ENCODE measurements around the gene NFATC1.

NFATC1 gene

DNA sequence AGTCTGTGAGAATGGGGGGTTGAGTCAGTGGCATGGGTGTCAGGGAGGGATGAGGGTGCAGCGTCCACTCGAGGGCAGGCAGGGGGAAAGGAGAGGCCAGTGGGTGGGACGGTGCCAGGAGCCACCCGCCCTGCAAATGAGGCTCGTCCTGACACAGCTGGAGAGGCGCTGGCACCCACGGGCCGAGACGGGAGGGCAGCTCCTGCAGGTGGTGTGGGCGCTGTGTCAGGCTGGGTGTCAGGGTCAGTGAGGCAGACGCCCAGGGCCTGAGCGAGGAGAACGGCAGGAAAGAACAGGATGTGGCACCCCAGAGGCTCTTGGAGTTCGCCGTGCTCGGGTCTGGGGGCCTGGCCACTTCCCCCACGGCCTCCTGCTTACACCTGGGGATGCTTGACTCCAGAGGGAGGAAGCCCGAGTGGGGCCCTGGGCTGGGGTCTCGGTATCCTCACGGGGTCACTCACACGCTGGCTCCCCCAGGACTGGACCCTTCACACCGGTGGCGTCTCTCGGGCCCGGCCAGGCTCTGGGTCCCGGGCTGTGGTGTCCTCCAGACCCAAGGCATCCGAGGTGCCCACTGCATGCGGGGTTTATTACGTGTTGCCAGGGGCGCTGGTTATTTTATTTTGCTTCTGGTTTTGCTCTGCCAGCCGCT is 153.4 kb downstream of the NFATC1 start:
- in situ Hi-C loops (cut with MboI; ENCODE audit: low pct_unique_long_range_greater_than_20kb, low sequenced_read_pairs), result no loop called here
- DNase-seq, result no peak

DNA sequence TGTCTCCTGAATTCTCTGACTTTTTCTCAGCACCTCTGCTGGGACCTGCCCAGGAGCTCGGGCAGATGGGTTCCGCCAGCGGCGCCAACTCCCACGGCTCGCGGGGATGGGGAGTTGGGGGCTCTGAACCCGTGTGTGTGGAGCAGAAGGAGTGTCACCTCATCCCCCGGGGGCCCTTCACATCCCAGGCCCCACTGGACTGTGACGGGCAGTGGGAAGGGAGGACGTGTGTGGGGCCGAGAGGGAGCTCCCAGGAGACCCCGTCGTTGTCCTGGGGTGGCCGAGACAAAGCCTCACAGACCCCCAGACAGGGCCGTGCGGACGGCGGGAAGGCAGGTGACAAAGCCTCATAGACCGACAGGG is 153.9 kb downstream of the NFATC1 start:
- in situ Hi-C loops (cut with MboI; ENCODE audit: low pct_unique_long_range_greater_than_20kb, low sequenced_read_pairs), result no loop called here
- no peak for DNase-seq

- in situ Hi-C loops (cut with MboI; ENCODE audit: low pct_unique_long_range_greater_than_20kb, low sequenced_read_pairs), result no loop called here
- DNase-seq, result no peak
Observed at GRCh38 chr18:79552140-79552631, 156.5 kb downstream of the NFATC1 start.

- in situ Hi-C loops (cut with MboI; ENCODE audit: low pct_unique_long_range_greater_than_20kb, low sequenced_read_pairs), result no loop called here
- no peak for DNase-seq
Observed at GRCh38 chr18:79552696-79553095, 157.0 kb downstream of the NFATC1 start.

DNA sequence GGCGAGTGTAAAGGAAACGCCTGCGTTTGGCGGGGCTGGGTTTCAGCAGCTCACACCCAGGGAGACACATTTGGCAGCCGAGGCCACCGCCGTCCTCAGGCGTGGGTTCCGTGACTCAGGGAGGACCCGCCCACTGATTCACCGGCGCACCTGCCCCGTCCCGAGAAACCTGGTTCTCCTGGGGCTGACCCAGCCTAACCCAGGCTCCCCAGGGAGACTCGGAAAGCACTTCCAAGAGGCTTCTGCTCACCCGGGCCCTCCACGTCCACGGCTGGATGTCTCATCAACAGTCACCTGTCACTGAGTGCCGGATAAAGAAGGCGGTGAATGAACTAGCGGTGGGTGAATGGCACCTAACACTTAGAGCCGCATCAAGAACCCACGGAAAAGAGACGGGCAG is 157.4 kb downstream of the NFATC1 start:
- DNase-seq, result no peak
- in situ Hi-C loops (cut with MboI; ENCODE audit: low pct_unique_long_range_greater_than_20kb, low sequenced_read_pairs), result no loop called here

DNA sequence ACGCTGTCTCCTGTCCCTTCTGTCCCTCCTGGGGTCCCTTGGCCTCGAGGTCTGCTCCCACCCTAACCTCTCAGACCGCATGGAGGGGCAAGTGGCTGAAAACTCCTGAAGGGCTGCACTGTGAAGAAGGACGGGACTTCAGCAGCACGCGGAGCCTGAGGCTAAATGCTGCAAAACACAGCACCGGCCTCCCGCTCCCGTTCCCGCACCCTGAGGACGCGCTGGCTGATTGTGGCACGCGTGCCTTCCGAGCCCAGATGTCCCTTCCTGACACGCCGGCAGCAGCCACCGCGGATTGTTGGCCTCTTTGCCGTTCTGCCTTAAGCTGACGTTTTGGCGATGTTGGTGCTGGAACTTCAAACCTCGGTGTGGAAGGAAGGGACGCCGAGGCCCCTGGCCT is 158.0 kb downstream of the NFATC1 start:
- in situ Hi-C loops (cut with MboI; ENCODE audit: low pct_unique_long_range_greater_than_20kb, low sequenced_read_pairs), result no loop called here
- no peak for DNase-seq

DNA sequence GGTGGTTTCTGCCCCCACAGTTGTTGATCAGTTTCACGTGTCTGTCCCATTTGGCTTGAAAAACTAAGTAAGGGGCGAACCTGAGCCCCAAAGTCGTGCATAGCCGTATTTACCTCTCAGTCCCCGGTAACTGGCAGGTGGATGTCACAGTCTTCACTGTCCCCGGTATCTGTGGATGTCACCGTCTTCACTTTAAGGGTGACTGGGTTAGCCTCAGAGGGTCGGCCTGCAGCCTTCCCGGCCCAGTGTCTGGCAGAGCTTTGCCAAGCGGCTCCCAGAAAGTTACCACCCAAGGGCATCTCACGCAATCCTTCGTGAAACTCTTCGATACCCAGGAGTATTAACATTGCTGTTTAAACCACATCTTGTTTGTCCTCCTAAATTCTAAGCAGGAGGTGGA is 158.6 kb downstream of the NFATC1 start:
- DNase-seq, result no peak
- in situ Hi-C loops (cut with MboI; ENCODE audit: low pct_unique_long_range_greater_than_20kb, low sequenced_read_pairs), result no loop called here

DNA sequence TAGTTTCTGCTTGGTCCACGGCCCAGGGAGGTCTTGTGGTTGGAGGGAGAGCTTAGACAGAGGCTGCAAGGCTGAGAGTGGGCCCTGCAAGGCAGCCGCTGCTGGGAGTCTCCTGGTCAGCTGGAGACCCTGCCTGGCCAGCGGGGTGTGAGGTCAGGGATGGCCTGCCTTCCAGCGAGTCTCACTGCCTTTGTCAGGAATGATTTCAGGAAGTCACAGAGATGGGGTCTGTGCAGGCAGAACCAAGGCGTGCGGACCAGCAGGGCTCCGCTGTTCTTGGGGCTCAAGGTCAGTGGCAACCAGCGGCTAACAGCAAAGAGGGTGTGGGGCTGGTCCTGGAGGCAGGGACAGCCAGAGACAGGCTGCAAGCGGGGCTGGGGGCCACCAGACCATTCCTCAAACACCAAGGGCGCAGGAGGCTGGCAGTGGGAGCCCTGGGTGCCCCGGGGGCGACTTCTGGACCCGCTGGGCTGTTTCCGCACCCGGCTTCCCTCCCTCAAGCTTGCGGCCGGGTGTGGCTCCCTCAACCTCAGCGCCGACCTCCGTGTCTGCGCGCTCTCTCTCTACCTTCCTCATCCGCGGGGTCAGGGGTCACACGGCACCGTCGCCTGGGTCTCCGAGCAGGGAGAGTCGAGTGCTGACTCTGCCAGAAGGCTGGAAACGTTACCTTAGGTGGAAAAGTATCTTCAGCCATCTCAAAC is 159.4 kb downstream of the NFATC1 start:
- in situ Hi-C loops (cut with MboI; ENCODE audit: low pct_unique_long_range_greater_than_20kb, low sequenced_read_pairs), result no loop called here
- no peak for DNase-seq

DNA sequence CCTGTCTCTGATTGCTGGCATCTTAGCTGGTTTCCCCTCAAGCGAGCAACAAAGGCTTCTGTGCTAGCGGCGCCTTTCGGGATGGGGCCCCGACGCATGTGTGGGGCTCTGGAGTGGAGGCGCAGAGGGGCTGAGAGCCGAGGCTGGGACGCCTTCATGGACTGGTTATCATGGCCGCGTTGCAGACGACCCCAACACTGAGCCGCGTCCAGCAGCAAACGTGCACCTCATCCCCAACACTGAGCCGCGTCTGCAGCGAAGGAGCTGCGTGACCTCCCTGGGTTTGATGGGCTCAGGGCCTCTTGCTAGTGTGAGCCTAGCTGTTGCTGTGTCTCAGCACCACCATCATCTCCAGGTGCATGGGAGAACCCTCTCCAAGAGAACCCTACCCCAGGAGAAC is 160.2 kb downstream of the NFATC1 start:
- in situ Hi-C loops (cut with MboI; ENCODE audit: low pct_unique_long_range_greater_than_20kb, low sequenced_read_pairs), result no loop called here
- no peak for DNase-seq

GRCh38 chr18:79556829-79557585 is 161.3 kb downstream of the NFATC1 start:
- in situ Hi-C loops (cut with MboI; ENCODE audit: low pct_unique_long_range_greater_than_20kb, low sequenced_read_pairs), result no loop called here
- DNase-seq, result no peak

DNA sequence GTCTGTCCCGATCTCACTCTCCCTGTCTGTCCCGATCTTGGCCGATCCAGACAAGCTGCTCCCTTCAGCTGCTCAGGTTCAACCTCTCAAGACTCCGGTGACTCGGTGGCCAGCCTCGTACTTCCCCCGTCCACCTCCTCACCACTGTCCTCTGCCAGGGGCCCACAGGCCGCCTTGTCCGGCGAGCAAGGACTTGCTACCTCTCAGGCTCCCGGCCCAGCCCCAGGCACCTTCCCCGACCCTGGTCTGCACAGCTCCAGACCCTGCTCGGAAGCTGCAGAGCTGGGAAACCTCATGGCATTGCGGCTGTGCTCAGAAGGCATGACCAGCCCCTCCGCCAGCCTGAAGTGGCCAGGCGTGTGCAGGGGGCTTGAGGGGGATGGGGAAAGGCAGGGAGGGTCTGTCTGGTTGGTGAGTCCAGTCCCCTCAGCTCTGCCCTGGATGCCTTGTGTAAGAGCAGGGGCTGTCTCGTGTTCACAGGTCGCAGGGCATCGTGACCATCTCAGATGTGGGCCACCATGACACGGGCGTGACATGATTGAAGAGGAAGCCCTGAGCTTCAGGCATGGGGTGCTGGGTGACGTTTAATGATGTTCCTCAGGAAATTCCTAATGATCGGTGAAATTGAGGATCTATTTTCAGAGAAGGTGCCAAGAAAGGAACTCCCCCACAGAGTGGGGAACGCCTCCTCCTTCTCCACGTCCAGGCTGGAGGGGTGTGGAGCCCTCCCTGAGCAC is 162.6 kb downstream of the NFATC1 start:
- no peak for DNase-seq
- in situ Hi-C loops (cut with MboI; ENCODE audit: low pct_unique_long_range_greater_than_20kb, low sequenced_read_pairs), result no loop called here

- DNase-seq, result no peak
- in situ Hi-C loops (cut with MboI; ENCODE audit: low pct_unique_long_range_greater_than_20kb, low sequenced_read_pairs), result no loop called here
Observed at GRCh38 chr18:79558933-79559416, 163.2 kb downstream of the NFATC1 start.

DNA sequence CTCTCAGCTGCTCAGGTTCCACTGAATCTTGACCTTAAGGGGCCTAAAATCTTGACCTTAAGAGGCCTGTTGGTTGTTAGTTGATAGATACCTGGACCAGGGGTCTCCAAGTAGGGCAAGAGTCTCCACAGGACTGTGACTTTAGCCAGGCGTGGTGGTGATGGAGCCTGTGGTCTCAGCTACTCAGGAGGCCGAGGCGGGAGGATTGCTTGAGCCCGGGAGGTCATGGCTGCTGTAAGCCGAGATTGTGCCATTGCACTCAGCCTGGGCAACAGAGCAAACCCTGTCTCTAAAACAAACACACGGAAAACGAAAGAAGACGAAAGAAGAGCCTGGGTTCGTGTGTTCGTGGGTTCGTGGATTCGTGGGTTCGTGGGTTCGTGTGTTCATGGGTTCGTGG is 163.7 kb downstream of the NFATC1 start:
- DNase-seq, result no peak
- in situ Hi-C loops (cut with MboI; ENCODE audit: low pct_unique_long_range_greater_than_20kb, low sequenced_read_pairs), result no loop called here

DNA sequence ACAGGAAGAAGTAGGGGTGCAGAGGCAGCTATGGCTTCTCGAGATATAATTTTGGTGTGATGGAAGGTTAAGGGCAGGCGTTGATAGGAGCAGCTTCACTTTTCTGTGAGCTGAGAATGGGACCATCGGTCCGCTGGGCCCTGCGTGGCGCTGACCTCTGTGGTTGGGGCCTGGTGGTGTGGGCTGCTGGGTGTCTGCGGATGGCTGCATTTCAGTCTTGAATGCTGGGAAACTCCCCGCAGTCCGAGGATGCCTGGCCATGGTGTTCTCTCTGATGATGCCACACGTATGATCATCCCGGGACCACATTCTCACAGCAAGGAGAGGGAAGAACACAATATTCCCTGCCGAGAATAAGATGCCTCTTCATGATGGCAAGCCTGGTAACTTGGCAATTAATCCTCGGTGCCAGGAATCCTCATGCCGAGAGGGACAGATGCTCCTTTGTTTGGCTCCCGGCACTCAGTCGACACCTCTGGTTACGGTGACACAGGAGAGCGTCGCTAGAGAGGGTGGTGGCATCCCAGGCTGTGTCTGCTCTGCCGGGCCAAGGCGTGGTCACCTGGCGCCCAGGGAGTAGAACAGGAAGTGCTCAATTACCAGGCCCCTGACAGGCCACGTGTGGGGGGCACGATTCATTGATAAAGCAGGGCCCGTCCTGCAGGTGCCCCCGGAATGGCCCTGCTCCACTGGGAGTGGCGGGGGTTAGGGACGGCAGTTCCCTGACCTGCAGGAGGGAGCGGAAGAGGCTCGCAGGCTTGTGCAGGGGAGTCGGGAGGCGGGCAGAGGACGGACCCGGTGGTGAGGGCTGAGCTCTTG is 164.5 kb downstream of the NFATC1 start:
- in situ Hi-C loops (cut with MboI; ENCODE audit: low pct_unique_long_range_greater_than_20kb, low sequenced_read_pairs), result no loop called here
- no peak for DNase-seq

GRCh38 chr18:79560861-79561210 is 165.1 kb downstream of the NFATC1 start:
- DNase-seq, result no peak
- in situ Hi-C loops (cut with MboI; ENCODE audit: low pct_unique_long_range_greater_than_20kb, low sequenced_read_pairs), result no loop called here

DNA sequence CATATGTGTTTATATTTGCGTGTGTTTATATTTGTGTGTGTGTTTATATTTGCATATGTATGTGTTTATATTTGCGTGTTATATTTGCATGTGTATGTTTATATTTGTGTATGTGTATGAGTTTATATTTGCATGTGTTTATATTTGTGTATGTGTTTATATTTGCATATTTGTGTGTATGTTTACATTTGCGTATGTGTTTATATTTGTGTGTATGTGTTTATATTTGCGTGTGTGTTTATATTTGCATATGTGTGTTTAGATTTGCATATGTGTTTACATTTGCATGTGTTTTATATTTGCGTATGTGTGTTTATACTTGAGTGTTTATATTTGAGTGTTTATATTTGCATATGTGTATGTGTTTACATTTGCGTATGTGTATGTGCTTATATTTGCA is 168.2 kb downstream of the NFATC1 start:
- no peak for DNase-seq
- in situ Hi-C loops (cut with MboI; ENCODE audit: low pct_unique_long_range_greater_than_20kb, low sequenced_read_pairs), result no loop called here

- no peak for DNase-seq
- in situ Hi-C loops (cut with MboI; ENCODE audit: low pct_unique_long_range_greater_than_20kb, low sequenced_read_pairs), result no loop called here
Observed at GRCh38 chr18:79564441-79564840, 168.7 kb downstream of the NFATC1 start.

DNA sequence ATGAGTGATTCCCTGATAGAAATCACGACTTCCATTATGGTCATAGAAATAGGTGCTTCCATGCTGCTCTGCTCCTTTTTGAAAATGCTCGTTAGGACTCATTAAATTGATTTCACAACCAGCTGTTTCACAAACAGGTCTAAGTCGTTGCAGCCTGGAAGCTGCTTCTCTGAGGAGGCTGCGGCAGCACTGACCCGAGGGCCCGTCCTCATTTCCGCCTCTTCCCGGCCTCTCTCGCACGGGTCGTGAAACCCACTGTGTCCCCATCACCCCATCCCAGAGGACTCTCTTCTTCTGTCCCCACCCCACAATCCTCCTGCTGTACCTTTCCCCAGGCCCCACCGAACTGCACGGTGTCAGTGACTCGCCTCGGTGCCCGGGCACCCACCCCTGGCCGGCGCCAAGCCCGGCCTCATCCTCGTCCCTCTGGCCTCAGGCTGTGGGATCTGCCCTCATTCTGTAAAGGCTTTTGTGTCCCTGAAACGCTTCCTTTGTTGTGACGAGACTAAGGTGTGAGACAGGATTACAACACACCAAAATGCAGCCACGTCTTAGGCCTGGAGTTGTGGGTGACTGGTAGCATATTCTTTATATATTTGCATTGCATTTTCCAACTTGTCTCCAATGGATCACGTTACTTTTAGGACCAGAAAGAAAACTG is 171.2 kb downstream of the NFATC1 start:
- DNase-seq, result no peak
- in situ Hi-C loops (cut with MboI; ENCODE audit: low pct_unique_long_range_greater_than_20kb, low sequenced_read_pairs), result no loop called here
